Esophagus squamous epithelium (tissue), 5 donors: ENCODE measurements around the gene CHTF8. TPM values are rescaled to one million over a fixed set of nuclear protein-coding genes. Genes with fewer than 3 reads are reported as not detected.
A peak's percentile ranks its signal among the peaks of the same experiment; 100 is the strongest.

Source experiments
- DNase-seq: peaks from one replicate; lab custom pipeline; 2025; lab: John Stamatoyannopoulos, UW
- H3K27ac ChIP-seq, 4 donors: fragments of 200-600 bp; sonication (generic); one replicate each; pipeline ENCODE4 v1.5.1; 2016 to 2019; ENCODE audit warnings: mild to moderate bottlenecking in 1 of 4
- H3K27me3 ChIP-seq, 4 donors: fragments of 200-600 bp; sonication (generic); 1 replicate in 3 of 4; 2 replicates in 1 of 4; pipeline versions ENCODE4 v1.5.1 to v1.6.0; 2017 to 2021; ENCODE audit warnings: antibody characterized with exemption in 1 of 4
- H3K36me3 ChIP-seq, 3 donors: fragments of 200-600 bp; sonication (generic); one replicate each; pipeline ENCODE4 v1.5.1; 2016 to 2019
- H3K4me1 ChIP-seq, 3 donors: fragments of 200-600 bp; sonication (generic); one replicate each; pipeline ENCODE4 v1.5.1; 2017 to 2019
- H3K4me3 ChIP-seq, 4 donors: fragments of 200-600 bp; sonication (generic); 1 replicate in 3 of 4; 2 replicates in 1 of 4; pipeline ENCODE4 v1.5.1; 2016 to 2019; ENCODE audit warnings: mild to moderate bottlenecking in 2 of 4, moderate library complexity in 1 of 4
- H3K9me3 ChIP-seq, 3 donors: fragments of 200-600 bp; sonication (generic); one replicate each; pipeline ENCODE4 v1.5.1; 2016 to 2019
- POLR2A ChIP-seq, 4 donors: fragments of 450-650 bp; IDR thresholded peaks; one replicate each; pipeline ENCODE4 v1.6.1; 2017; ENCODE audit warnings: antibody characterized with exemption in 4 of 4, mild to moderate bottlenecking in 4 of 4, moderate library complexity in 3 of 4
- WGBS, 2 donors: methylation state at CpG; one replicate each; pipeline ENCODE4 v1.1.5; 2018; 5-methylcytosine and 5-hydroxymethylcytosine counted together
- intact Hi-C: fragments of 100-400 bp; cut with DNase I; formaldehyde crosslinking; loops from one replicate; pipeline ENCODE4 v1.15.0; 2022
- small RNA-seq, 4 donors: library from RNA; depleted of rRNA; stranded (forward); fragments of <200 nt; gene quantifications; one replicate each; pipeline ENCODE3, GENCODE V24; 2016
- total RNA-seq, 4 donors: library from RNA; depleted of rRNA; stranded (reverse); fragments of >200 nt; gene quantifications; one replicate each; pipeline ENCODE4 v1.1.0, GENCODE V29; 2016
- TF ChIP-seq, protein P1 (sequence below), 6 experiments: fragments of 450-650 bp in 4 of 6; fragments of 200-600 bp in 2 of 6; sonication (generic) in 2 of 6; IDR thresholded peaks; one replicate each; pipeline ENCODE4 v1.5.1; 2016 to 2019; ENCODE audit warnings: antibody characterized with exemption in 6 of 6, mild to moderate bottlenecking in 4 of 6, moderate library complexity in 4 of 6
- donor health status: DM: yes; HTN: yes; CAD: no.

CHTF8 gene
- total RNA-seq, 4 donors from 2014 or later: 51.2 to 83.4 (median 63.4) TPM

DNA sequence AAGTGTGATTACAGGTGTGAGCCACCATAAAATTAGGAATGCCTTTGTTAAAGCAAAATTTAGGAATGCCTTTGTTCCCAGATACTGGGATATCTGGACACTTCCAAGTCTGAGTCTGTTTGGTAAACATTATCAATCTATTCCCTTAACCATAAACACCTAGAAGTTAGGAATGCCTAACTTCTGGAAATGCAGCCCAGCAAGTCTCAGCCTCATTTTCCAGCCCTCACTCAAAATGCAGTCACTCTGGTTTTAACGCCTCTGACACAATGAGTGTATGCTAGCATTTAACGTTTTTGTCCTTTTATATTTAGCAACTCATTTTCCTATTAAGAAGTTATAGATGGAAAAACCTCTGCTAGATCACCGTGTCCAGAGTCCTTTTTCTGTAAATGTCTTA is 61.4 kb downstream of the CHTF8 start:
- intact Hi-C loops: no loop called here
- 54 to 64% methylated on average over 3 of the region's 3 CpGs for WGBS, 2 donors
- Histone ChIP-seq H3K4me1 (peaks cover 3 to 57% (median 11%) of the 10 kb centered on the region in 3 donors), H3K27me3 (no peaks in the 10 kb centered on the region), H3K4me3 (no peak overlapping the region), H3K36me3 (peaks cover 0 to 4% (median 0%) of the 10 kb centered on the region in 3 donors), H3K27ac (peak overlapping the region in 3 of 4 donors; percentile 82 to 88 (median 85)), H3K9me3 (no peaks in the 10 kb centered on the region)
- TF ChIP-seq POLR2A (IDR thresholded peaks at IDR 0.05): no peak
- TF ChIP-seq, protein P1, sequence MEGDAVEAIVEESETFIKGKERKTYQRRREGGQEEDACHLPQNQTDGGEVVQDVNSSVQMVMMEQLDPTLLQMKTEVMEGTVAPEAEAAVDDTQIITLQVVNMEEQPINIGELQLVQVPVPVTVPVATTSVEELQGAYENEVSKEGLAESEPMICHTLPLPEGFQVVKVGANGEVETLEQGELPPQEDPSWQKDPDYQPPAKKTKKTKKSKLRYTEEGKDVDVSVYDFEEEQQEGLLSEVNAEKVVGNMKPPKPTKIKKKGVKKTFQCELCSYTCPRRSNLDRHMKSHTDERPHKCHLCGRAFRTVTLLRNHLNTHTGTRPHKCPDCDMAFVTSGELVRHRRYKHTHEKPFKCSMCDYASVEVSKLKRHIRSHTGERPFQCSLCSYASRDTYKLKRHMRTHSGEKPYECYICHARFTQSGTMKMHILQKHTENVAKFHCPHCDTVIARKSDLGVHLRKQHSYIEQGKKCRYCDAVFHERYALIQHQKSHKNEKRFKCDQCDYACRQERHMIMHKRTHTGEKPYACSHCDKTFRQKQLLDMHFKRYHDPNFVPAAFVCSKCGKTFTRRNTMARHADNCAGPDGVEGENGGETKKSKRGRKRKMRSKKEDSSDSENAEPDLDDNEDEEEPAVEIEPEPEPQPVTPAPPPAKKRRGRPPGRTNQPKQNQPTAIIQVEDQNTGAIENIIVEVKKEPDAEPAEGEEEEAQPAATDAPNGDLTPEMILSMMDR (IDR thresholded peaks at IDR 0.05): no peak
- no peak for DNase-seq

DNA sequence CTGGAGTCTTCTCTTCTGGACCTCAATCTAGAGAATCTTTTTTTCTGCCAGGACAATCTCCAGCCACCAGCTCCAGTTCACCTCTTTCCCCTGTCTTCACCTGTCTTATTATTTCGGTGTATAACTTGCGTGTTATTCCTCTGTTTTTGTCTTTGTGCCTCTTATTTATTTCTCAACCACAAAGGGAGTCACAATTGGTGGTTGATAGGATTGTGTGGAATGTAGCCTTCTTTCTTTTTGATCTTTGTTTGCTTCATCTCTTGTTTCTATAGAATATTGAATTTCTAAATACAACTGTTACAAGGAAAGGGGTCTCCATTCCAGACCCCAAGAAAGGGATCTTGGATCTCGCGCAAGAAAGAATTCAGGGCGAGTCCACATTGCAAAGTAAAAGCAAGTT is 62.9 kb downstream of the CHTF8 start:
- peaks cover 0 to 4% (median 0%) of the 10 kb centered on the region in 3 donors for H3K36me3 ChIP-seq
- intact Hi-C loops: no loop called here
- no peaks in the 10 kb centered on the region for H3K9me3 ChIP-seq
- TF ChIP-seq POLR2A (IDR thresholded peaks at IDR 0.05): no peak
- TF ChIP-seq, protein P1 (IDR thresholded peaks at IDR 0.05): no peak
- H3K4me1 ChIP-seq: peaks cover 3 to 66% (median 11%) of the 10 kb centered on the region in 3 donors
- 98% methylated on average over 2 to 5 of the region's 5 CpGs for WGBS, 2 donors
- peak overlapping the region in 3 of 4 donors; percentile 28 to 88 (median 63) for H3K27ac ChIP-seq
- no peaks in the 10 kb centered on the region for H3K27me3 ChIP-seq
- DNase-seq: no peak
- H3K4me3 ChIP-seq: no peak overlapping the region

Small RNAs within 50 kb of the gene (small RNA-seq; reads per million reads assigned to genes)
- 0 reads per million in 4 donors for gene RNU6-22P

Other genes starting within 250 kb of the CHTF8 start
- gene HAS3, start 26.9 kb downstream of the CHTF8 start, total RNA-seq: 100 to 1,000 TPM in 1 of 4 donors, 10 to 100 TPM in 3; 15.8 to 103 (median 51.4) TPM
- 10 to 100 TPM; 18.3 to 42.2 (median 28.6) TPM for gene UTP4, start 61 bp upstream of the CHTF8 start, total RNA-seq
- 10 to 100 TPM; 25.5 to 49.6 (median 25.9) TPM for gene SNTB2, start 54.6 kb upstream of the CHTF8 start, total RNA-seq
- gene VPS4A, start 178.8 kb upstream of the CHTF8 start, total RNA-seq: 10 to 100 TPM; 21.5 to 38.9 (median 24.9) TPM
- 10 to 100 TPM; 14.3 to 21.8 (median 21.4) TPM for gene PDF, start 198.0 kb upstream of the CHTF8 start, total RNA-seq
- gene COG8, start 207.0 kb upstream of the CHTF8 start, total RNA-seq: 10 to 100 TPM; 24.0 to 36.0 (median 30.1) TPM
- gene NIP7, start 207.2 kb upstream of the CHTF8 start, total RNA-seq: 10 to 100 TPM; 14.1 to 29.6 (median 25.5) TPM
- not detected for gene TMED6, start 219.2 kb upstream of the CHTF8 start, total RNA-seq